ENCODE results near the gene NOX4. TPM values are rescaled to one million over a fixed set of nuclear protein-coding genes. Genes with fewer than 3 reads are reported as not detected.
"Not testable (repeated sequence)": the region's sequence is repeated elsewhere in the genome, so short reads cannot be mapped to it uniquely, and the experiment has no call there.

NOX4 gene
- total RNA-seq, 1 experiment from 2014 or later = not detected

- DNase-seq (ENCODE audit: extremely low read depth, low read depth) = not testable (repeated sequence)
These were observed 180.6 kb downstream of the NOX4 start for GRCh38 chr11:89310607-89311006.

- not testable (repeated sequence) for DNase-seq (ENCODE audit: extremely low read depth, low read depth)
These were observed 181.7 kb downstream of the NOX4 start for GRCh38 chr11:89309321-89309985.

DNA sequence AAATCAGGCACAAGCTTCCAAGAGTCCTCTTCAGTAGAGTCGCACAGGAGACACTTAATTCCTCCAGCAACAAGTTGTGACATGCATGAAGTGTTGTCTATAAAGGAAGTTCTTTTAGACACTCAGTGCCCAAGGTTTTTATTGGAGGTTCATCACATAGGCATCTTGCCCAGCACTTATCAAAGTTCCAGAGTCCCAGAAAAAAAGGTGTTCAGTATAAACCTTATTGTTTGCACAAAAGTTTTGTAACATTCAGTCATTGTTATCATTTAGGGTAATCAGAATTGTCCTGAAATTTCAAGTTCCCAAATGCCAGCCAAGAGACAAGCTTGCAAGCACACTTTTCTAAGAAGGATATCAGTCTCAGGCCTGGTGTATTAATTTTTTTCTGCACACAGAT is 182.9 kb downstream of the NOX4 start:
- not testable (repeated sequence) for DNase-seq (ENCODE audit: extremely low read depth, low read depth)

DNA sequence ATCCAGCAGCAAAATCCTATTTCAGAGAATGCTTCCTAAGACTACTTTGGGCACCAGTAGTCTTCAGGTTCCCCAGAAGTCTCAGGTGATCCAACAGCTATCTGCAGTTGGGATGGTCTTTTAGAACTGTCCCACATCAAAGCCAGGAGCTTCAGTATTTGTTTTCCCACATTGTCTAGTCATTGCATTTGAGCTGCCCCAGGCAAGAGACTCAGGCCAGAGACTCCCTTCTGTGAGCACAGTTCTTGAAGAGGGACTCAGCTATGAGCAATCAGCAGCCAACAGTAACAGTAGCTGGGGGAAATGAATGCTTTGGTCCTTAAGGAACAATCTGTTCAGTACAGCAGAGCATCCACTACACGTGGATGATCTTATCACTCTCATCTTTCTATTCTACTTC is 188.1 kb downstream of the NOX4 start:
- not testable (repeated sequence) for DNase-seq (ENCODE audit: extremely low read depth, low read depth)

- DNase-seq (ENCODE audit: extremely low read depth, low read depth) = not testable (repeated sequence)
These were observed 196.2 kb downstream of the NOX4 start for GRCh38 chr11:89295023-89295422.

GRCh38 chr11:89293965-89294679 is 197.1 kb downstream of the NOX4 start:
- no peak for DNase-seq (ENCODE audit: extremely low read depth, low read depth)

- not testable (repeated sequence) for DNase-seq (ENCODE audit: extremely low read depth, low read depth)
These were observed 203.2 kb downstream of the NOX4 start for GRCh38 chr11:89288004-89288403.

GRCh38 chr11:89286601-89287000 is 204.6 kb downstream of the NOX4 start:
- DNase-seq (ENCODE audit: extremely low read depth, low read depth) = not testable (repeated sequence)

GRCh38 chr11:89281032-89281677 is 210.0 kb downstream of the NOX4 start:
- not testable (repeated sequence) for DNase-seq (ENCODE audit: extremely low read depth, low read depth)

GRCh38 chr11:89279176-89279575 is 212.0 kb downstream of the NOX4 start:
- no peak for DNase-seq (ENCODE audit: extremely low read depth, low read depth)

GRCh38 chr11:89275966-89276365 is 215.2 kb downstream of the NOX4 start:
- DNase-seq (ENCODE audit: extremely low read depth, low read depth) = no peak

Other genes with a start within 250 kb of the NOX4 start
- not detected in 2 replicates for gene TRIM77, start 218.9 kb upstream of the NOX4 start, total RNA-seq (2014; rRNA removed; shearing (Covaris generic))

Data from NCI-H460 (cell line).